ENCODE data around the gene OIT3.
A peak's percentile ranks its signal among the peaks of the same experiment; 100 is the strongest.

The OIT3 gene

GRCh38 chr10:72927485-72927884 is 33.9 kb downstream of the OIT3 start:
- Histone ChIP-seq H3K9me3 (ENCODE audit: control insufficient read depth, insufficient read depth, low read depth, low read length) (no peaks in the 10 kb centered on the region), H3K4me1 (ENCODE audit: control insufficient read depth, insufficient read depth, low read length) (no peaks in the 10 kb centered on the region), H3K4me3 (ENCODE audit: low read depth, low read length) (no peak overlapping the region), H3K27ac (ENCODE audit: extremely low read depth, low read depth, low read length) (no peak overlapping the region), H3K36me3 (ENCODE audit: control insufficient read depth in 2 of 2, insufficient read depth in 1 of 2, low read length in 2 of 2) (no peaks in the 10 kb centered on the region)
- ChIA-PET CTCF (no interaction called here), POLR2A (no interaction called here)
- no peak for TF ChIP-seq MYNN (tag by site-specific recombination; IDR thresholded peaks at IDR 0.05; ENCODE audit: borderline replicate concordance)
- TF ChIP-seq ZNF76 (tag by site-specific recombination; IDR thresholded peaks at IDR 0.05; ENCODE audit: borderline replicate concordance, low read depth): no peak
- no peak for TF ChIP-seq MEIS1 (CRISPR knock-in tag; IDR thresholded peaks at IDR 0.05; ENCODE audit: borderline replicate concordance)
- no peak for TF ChIP-seq ZNF776 (tag by site-specific recombination; IDR thresholded peaks at IDR 0.05; ENCODE audit: borderline replicate concordance)
- TF ChIP-seq ZNF148 (tag by site-specific recombination; IDR thresholded peaks at IDR 0.05; ENCODE audit: borderline replicate concordance): no peak
- no peak for TF ChIP-seq ZNF23 (tag by site-specific recombination; IDR thresholded peaks at IDR 0.05; ENCODE audit: borderline replicate concordance)
- no peak for TF ChIP-seq ZNF311 (tag by site-specific recombination; IDR thresholded peaks at IDR 0.05; ENCODE audit: borderline replicate concordance)
- no peak for TF ChIP-seq ZBTB17 (tag by site-specific recombination; IDR thresholded peaks at IDR 0.05)
- TF ChIP-seq OSR2 (tag by site-specific recombination; IDR thresholded peaks at IDR 0.05): no peak
- no peak for TF ChIP-seq PRDM1 (tag by site-specific recombination; IDR thresholded peaks at IDR 0.05)
- no peak for TF ChIP-seq ZNF677 (tag by site-specific recombination; IDR thresholded peaks at IDR 0.05)
- TF ChIP-seq ZNF645 (tag by site-specific recombination; IDR thresholded peaks at IDR 0.05): no peak
- no peak for TF ChIP-seq OVOL3 (tag by site-specific recombination; IDR thresholded peaks at IDR 0.05)

GRCh38 chr10:72928798-72929197 is 35.3 kb downstream of the OIT3 start:
- Histone ChIP-seq H3K4me1 (ENCODE audit: control insufficient read depth, insufficient read depth, low read length) (no peaks in the 10 kb centered on the region), H3K4me3 (ENCODE audit: low read depth, low read length) (no peak overlapping the region), H3K27ac (ENCODE audit: extremely low read depth, low read depth, low read length) (no peak overlapping the region), H3K36me3 (ENCODE audit: control insufficient read depth in 2 of 2, insufficient read depth in 1 of 2, low read length in 2 of 2) (no peaks in the 10 kb centered on the region), H3K9me3 (ENCODE audit: control insufficient read depth, insufficient read depth, low read depth, low read length) (no peaks in the 10 kb centered on the region)
- TF ChIP-seq ZNF121 (tag by site-specific recombination; IDR thresholded peaks at IDR 0.05) (peak; percentile 75; the same call in 1 of the 2 replicates), ZBTB6 (tag by site-specific recombination; IDR thresholded peaks at IDR 0.05) (no peak)
- CTCF ChIA-PET: no interaction called here
- POLR2A ChIA-PET: no interaction called here

GRCh38 chr10:72930276-72930675 is 36.7 kb downstream of the OIT3 start:
- Histone ChIP-seq H3K4me3 (ENCODE audit: low read depth, low read length) (no peak overlapping the region), H3K9me3 (ENCODE audit: control insufficient read depth, insufficient read depth, low read depth, low read length) (no peaks in the 10 kb centered on the region), H3K27ac (ENCODE audit: extremely low read depth, low read depth, low read length) (no peak overlapping the region), H3K36me3 (ENCODE audit: control insufficient read depth in 2 of 2, insufficient read depth in 1 of 2, low read length in 2 of 2) (no peaks in the 10 kb centered on the region), H3K4me1 (ENCODE audit: control insufficient read depth, insufficient read depth, low read length) (no peaks in the 10 kb centered on the region)
- POLR2A ChIA-PET: no interaction called here
- CTCF ChIA-PET: no interaction called here
- TF ChIP-seq ZNF558 (tag by site-specific recombination; IDR thresholded peaks at IDR 0.05): no peak
- TF ChIP-seq ZNF138 (tag by site-specific recombination; IDR thresholded peaks at IDR 0.05; ENCODE audit: borderline replicate concordance): no peak
- TF ChIP-seq ZNF560 (tag by site-specific recombination; IDR thresholded peaks at IDR 0.05; ENCODE audit: borderline replicate concordance): no peak
- no peak for TF ChIP-seq GLIS1 (tag by site-specific recombination; IDR thresholded peaks at IDR 0.05)
- TF ChIP-seq ZBTB21 (tag by site-specific recombination; IDR thresholded peaks at IDR 0.05): no peak
- TF ChIP-seq ZBTB26 (tag by site-specific recombination; optimal IDR thresholded peaks at IDR 0.05): no peak
- TF ChIP-seq ZBTB8A (tag by site-specific recombination; IDR thresholded peaks at IDR 0.05): no peak
- TF ChIP-seq SCRT1 (tag by site-specific recombination; IDR thresholded peaks at IDR 0.05; ENCODE audit: borderline replicate concordance): no peak
- TF ChIP-seq ZNF843 (tag by site-specific recombination; IDR thresholded peaks at IDR 0.05): no peak
